Epithelial cell of proximal tubule (primary cell): ENCODE measurements around the gene MTR. TPM values are rescaled to one million over a fixed set of nuclear protein-coding genes. Genes with fewer than 3 reads are reported as not detected.

Experiments used
- DNase-seq: peaks from one replicate; pipeline ENCODE4 v3.0.0-alpha.2; 2011; ENCODE audit warnings: low read depth
- H3K4me3 ChIP-seq: 2 replicates; pipeline ENCODE4 v1.5.1; 2011; ENCODE audit warnings: low read depth, mild to moderate bottlenecking, low read length
- total RNA-seq: library from RNA; depleted of rRNA; stranded (reverse); fragments of >200 nt; gene quantifications from 2 replicates; pipeline ENCODE4 v1.2.3, GENCODE V29; 2015
- TF ChIP-seq, protein P1 (sequence below): conservative IDR thresholded peaks from 2 replicates; pipeline ENCODE4 v1.5.1; 2012; ENCODE audit warnings: low read depth, mild to moderate bottlenecking, low read length

MTR gene
- total RNA-seq, 1 donor from 2014 or later, result 18.3 TPM

GRCh38 chr1:236760986-236761385 is 34.1 kb upstream of the MTR start:
- DNase-seq, result no peak
- no peak overlapping the region for H3K4me3 ChIP-seq
- TF ChIP-seq, protein P1, sequence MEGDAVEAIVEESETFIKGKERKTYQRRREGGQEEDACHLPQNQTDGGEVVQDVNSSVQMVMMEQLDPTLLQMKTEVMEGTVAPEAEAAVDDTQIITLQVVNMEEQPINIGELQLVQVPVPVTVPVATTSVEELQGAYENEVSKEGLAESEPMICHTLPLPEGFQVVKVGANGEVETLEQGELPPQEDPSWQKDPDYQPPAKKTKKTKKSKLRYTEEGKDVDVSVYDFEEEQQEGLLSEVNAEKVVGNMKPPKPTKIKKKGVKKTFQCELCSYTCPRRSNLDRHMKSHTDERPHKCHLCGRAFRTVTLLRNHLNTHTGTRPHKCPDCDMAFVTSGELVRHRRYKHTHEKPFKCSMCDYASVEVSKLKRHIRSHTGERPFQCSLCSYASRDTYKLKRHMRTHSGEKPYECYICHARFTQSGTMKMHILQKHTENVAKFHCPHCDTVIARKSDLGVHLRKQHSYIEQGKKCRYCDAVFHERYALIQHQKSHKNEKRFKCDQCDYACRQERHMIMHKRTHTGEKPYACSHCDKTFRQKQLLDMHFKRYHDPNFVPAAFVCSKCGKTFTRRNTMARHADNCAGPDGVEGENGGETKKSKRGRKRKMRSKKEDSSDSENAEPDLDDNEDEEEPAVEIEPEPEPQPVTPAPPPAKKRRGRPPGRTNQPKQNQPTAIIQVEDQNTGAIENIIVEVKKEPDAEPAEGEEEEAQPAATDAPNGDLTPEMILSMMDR, result no peak

DNA sequence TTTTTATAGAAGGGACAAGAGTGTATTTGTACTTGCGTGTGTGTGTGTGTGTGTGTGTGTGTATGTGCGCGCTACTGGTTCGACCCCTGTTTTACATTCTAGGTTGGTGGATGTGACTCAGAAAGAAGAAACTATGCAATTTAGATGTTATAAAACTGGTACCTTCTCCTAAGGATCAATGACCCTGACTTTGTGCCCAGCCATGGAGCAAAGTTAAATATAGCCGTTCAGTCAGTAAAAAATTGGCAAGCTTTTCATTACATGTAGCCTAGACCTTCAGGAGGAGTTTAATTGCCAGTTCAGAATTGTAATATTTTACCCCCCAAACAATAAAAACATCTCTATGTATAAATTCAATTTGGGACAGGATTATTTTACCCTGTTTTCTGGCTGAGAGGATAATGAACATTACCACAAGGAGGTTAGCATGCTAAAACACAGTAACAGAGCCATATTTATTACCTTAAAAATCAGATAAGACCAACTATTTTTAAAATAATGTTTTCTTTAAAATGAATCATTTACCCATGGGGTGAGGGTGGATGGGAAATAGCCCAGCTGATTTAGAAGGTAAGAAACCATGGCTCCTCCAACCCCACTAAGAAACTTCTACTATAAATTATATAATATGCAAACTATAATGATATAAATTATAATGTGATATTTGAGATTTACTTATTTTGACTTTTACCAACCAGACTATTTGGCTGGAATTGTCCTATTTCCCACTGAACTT is 33.5 kb upstream of the MTR start:
- no peak overlapping the region for H3K4me3 ChIP-seq
- no peak for DNase-seq
- TF ChIP-seq, protein P1, result no peak

DNA sequence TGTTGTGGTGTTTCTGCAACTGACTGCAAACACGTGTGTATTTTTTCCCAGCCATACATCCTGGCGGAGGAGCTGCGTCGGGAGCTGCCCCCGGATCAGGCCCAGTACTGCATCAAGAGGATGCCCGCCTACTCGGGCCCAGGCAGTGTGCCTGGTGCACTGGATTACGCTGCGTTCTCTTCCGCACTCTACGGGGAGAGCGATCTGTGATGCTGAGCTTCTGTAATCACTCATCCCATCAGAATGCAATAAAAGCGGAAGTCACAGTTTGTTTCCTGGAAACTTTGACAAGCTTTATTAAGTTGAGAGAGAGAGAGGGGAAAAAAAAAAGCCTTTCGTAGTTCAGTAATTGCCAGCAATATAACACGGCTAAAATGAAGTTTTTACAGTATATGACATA is 32.7 kb upstream of the MTR start:
- TF ChIP-seq, protein P1, result no peak
- H3K4me3 ChIP-seq, result no peak overlapping the region
- DNase-seq, result no peak

- TF ChIP-seq, protein P1, result no peak
- no peak for DNase-seq
These were observed 29.3 kb upstream of the MTR start for GRCh38 chr1:236765831-236766230.

DNA sequence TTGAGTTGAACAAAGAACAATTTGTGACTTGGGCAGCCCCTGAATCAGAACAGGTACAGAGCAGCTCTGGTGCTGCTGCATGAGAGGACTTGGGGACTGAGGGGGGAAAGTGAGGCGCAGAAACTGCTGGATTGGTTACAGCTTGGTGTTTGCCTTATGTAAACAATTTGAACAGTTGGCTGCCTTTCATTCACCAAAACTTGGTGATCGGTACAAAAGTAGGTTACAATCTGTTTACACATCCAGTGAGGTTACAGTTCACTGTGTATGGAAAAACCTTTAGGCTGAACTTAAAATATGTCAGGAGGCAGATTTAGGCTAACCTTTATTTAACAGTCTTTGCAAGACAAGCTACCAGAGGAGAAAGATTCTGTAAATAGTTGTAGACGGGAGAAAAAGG is 28.6 kb upstream of the MTR start:
- H3K4me3 ChIP-seq, result no peak overlapping the region
- DNase-seq, result no peak
- TF ChIP-seq, protein P1, result no peak

More at GRCh38 chr1:236765831-236766230, 29.3 kb upstream of the MTR start:
- no peak overlapping the region for H3K4me3 ChIP-seq

DNA sequence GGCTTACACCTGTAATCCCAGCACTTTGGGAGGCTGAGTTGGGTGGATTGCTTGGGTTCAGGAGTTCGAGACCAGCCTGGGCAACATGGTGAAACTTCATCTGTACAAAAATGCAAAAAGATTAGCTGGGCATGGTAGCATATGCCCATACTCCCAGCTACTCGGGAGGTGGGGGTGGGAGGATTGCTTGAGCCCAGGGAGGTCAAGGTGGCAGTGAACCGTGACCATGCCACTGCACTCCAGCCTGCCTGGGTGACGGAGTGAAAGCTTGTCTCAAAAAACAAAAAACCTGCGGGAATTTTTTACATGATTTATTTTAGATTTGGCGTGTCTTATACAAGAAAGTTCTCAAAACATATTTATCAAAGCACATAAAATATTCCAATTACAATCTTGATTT is 27.8 kb upstream of the MTR start:
- TF ChIP-seq, protein P1, result no peak

GRCh38 chr1:236768601-236769000 is 26.5 kb upstream of the MTR start:
- DNase-seq, result no peak
- no peak overlapping the region for H3K4me3 ChIP-seq
- TF ChIP-seq, protein P1, result no peak

More for the DNA sequence above, 27.8 kb upstream of the MTR start:
- H3K4me3 ChIP-seq, result no peak overlapping the region
- DNase-seq, result no peak
